Testis (tissue), 2 donors: Measurements from ENCODE around the gene CELSR1.

Experiments
- CTCF ChIP-seq, 3 experiments: fragments of 450-650 bp in 2 of 3; fragments of 200-600 bp in 1 of 3; sonication (generic) in 1 of 3; IDR thresholded peaks; one replicate each; pipeline ENCODE4 v1.5.1; 2016 to 2019; ENCODE audit warnings: antibody characterized with exemption in 3 of 3, mild to moderate bottlenecking in 2 of 3, moderate library complexity in 1 of 3
- POLR2A ChIP-seq: fragments of 450-650 bp; IDR thresholded peaks from one replicate; pipeline ENCODE4 v1.6.1; 2017; ENCODE audit warnings: antibody characterized with exemption, mild to moderate bottlenecking, moderate library complexity

GRCh38 chr22:46456818-46457163 lies 80.6 kb downstream of the CELSR1 start:
- TF ChIP-seq CTCF (IDR thresholded peaks at IDR 0.05) (no peak), POLR2A (no peak)
